DOHH2 (cell line): ENCODE measurements around the gene PEX5L.

Source experiments
- CTCF ChIP-seq: fragments of 200-600 bp; sonication (generic); IDR thresholded peaks from one replicate; pipeline ENCODE4 v1.5.1; 2014; ENCODE audit warnings: antibody characterized with exemption, mild to moderate bottlenecking, low read depth, low read length; ENCODE audit not compliant: poor library complexity, severe bottlenecking
- EZH2phosphoT487 ChIP-seq: fragments of 200-600 bp; sonication (generic); IDR thresholded peaks from 2 replicates; pipeline ENCODE4 v1.6.1; 2017; ENCODE audit warnings: borderline replicate concordance, mild to moderate bottlenecking, antibody characterized with exemption, low read length, moderate library complexity, mixed read lengths

GRCh38 chr3:179882292-179882691, 154.4 kb downstream of the PEX5L start:
- TF ChIP-seq CTCF (no peak), EZH2phosphoT487 (no peak)
